ENCODE data around the gene IGLON5. TPM values are rescaled to one million over a fixed set of nuclear protein-coding genes. Genes with fewer than 3 reads are reported as not detected.

IGLON5 gene
- total RNA-seq, 2 donors from 2014 or later, result not detected

Other genes with a start within 250 kb of the IGLON5 start
- not detected for gene KLK13, start 246.6 kb upstream of the IGLON5 start, total RNA-seq
- gene KLK14, start 228.8 kb upstream of the IGLON5 start, total RNA-seq, result under 1 TPM; 0.32 to 0.39 TPM
- 1 to 10 TPM; 4.1 to 4.6 TPM for gene CTU1, start 203.2 kb upstream of the IGLON5 start, total RNA-seq
- gene SIGLEC9, start 186.7 kb upstream of the IGLON5 start, total RNA-seq, result 1 to 10 TPM; 1.4 to 4.8 TPM
- under 1 TPM in 1 of 2 donors, not detected in 1; 0.42 TPM for gene SIGLEC7, start 169.3 kb upstream of the IGLON5 start, total RNA-seq
- 1 to 10 TPM; 2.4 to 3.0 TPM for gene CD33, start 86.6 kb upstream of the IGLON5 start, total RNA-seq
- gene SIGLECL1, start 60.6 kb upstream of the IGLON5 start, total RNA-seq, result not detected
- under 1 TPM in 1 of 2 donors, not detected in 1; 0.22 TPM for gene VSIG10L, start 30.5 kb downstream of the IGLON5 start, total RNA-seq
- 10 to 100 TPM; 35.6 to 36.1 TPM for gene ETFB, start 54.7 kb downstream of the IGLON5 start, total RNA-seq
- under 1 TPM; 0.34 to 0.57 TPM for gene CLDND2, start 57.4 kb downstream of the IGLON5 start, total RNA-seq
- 10 to 100 TPM; 10.7 to 13.0 TPM for gene NKG7, start 61.0 kb downstream of the IGLON5 start, total RNA-seq
- not detected for gene LIM2, start 76.3 kb downstream of the IGLON5 start, total RNA-seq
- not detected for gene C19orf84, start 78.9 kb downstream of the IGLON5 start, total RNA-seq
- 1 to 10 TPM in 1 of 2 donors, under 1 TPM in 1; 0.29 to 2.7 TPM for gene SIGLEC10, start 106.0 kb downstream of the IGLON5 start, total RNA-seq
- gene SIGLEC8, start 146.8 kb downstream of the IGLON5 start, total RNA-seq, result not detected
- not detected for gene CEACAM18, start 166.9 kb downstream of the IGLON5 start, total RNA-seq
- not detected for gene SIGLEC12, start 190.2 kb downstream of the IGLON5 start, total RNA-seq
- under 1 TPM in 1 of 2 donors, not detected in 1; 0.80 TPM for gene SIGLEC6, start 220.0 kb downstream of the IGLON5 start, total RNA-seq

Data from T-helper 17 cell (primary cell).